ENCODE data around the gene PPP1R15B. TPM values are rescaled to one million over a fixed set of nuclear protein-coding genes. Genes with fewer than 3 reads are reported as not detected.

PPP1R15B gene
- total RNA-seq, 1 experiment from 2014 or later, result 45.9 TPM

DNA sequence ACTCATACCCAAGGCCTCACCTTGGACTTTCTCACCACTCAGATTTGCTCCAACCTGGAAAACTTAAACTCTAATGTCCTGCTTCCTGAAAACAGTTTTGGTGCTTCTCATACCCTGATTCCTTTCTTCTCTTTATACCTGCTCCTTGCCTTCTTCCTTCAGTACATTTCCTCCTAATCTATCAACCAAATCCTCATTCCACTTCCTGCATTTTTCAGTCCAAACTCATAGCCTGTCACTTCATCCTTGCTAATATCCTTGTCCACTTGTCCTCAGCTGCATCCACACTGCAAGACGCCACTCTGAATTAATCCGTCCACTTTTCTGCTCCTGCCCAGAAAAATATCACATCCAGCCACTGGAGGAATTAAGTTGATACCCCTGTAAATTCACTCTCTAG is 25.9 kb downstream of the PPP1R15B start:
- no peak overlapping the region for H3K27ac Mint-ChIP-seq
- TF ChIP-seq, protein P1, sequence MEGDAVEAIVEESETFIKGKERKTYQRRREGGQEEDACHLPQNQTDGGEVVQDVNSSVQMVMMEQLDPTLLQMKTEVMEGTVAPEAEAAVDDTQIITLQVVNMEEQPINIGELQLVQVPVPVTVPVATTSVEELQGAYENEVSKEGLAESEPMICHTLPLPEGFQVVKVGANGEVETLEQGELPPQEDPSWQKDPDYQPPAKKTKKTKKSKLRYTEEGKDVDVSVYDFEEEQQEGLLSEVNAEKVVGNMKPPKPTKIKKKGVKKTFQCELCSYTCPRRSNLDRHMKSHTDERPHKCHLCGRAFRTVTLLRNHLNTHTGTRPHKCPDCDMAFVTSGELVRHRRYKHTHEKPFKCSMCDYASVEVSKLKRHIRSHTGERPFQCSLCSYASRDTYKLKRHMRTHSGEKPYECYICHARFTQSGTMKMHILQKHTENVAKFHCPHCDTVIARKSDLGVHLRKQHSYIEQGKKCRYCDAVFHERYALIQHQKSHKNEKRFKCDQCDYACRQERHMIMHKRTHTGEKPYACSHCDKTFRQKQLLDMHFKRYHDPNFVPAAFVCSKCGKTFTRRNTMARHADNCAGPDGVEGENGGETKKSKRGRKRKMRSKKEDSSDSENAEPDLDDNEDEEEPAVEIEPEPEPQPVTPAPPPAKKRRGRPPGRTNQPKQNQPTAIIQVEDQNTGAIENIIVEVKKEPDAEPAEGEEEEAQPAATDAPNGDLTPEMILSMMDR (conservative IDR thresholded peaks at IDR 0.05), result no peak
- no peaks in the 10 kb centered on the region for H4K20me1 ChIP-seq (ENCODE audit: control insufficient read depth, insufficient read depth, insufficient read length)
- no peaks in the 10 kb centered on the region for H3K36me3 Mint-ChIP-seq (ENCODE audit: insufficient read depth in 1 of 3, low read depth in 3 of 3)
- H3K79me1 ChIP-seq (ENCODE audit: insufficient read depth, low read depth, low read length, poor library complexity, severe bottlenecking), result no peaks in the 10 kb centered on the region
- H2BK5ac ChIP-seq (ENCODE audit: insufficient read length, low read length), result no peak overlapping the region
- no peak overlapping the region for H3T11ph ChIP-seq (ENCODE audit: low read length)
- no peak overlapping the region for H3K4ac ChIP-seq (ENCODE audit: low read depth, low read length)
- H2AK5ac ChIP-seq (ENCODE audit: insufficient read length, low read length), result no peak overlapping the region
- H3K9me3 ChIP-seq (ENCODE audit: control insufficient read depth, low read depth, low read length), result no peaks in the 10 kb centered on the region
- no peaks in the 10 kb centered on the region for H3K4me1 ChIP-seq (ENCODE audit: insufficient read depth, low read length)
- H3K79me2 ChIP-seq (ENCODE audit: insufficient read depth, low read length), result no peaks in the 10 kb centered on the region
- no peaks in the 10 kb centered on the region for H3K4me1 Mint-ChIP-seq
- H3K9me3 Mint-ChIP-seq, result no peaks in the 10 kb centered on the region
- H4K5ac ChIP-seq (ENCODE audit: insufficient read length, low read depth, low read length), result no peak overlapping the region
- H2AFZ ChIP-seq (ENCODE audit: low read length), result no peak overlapping the region
- no peak overlapping the region for H3K18ac ChIP-seq (ENCODE audit: insufficient read length, low read depth, low read length)
- DNase-seq, result no peak
- no peak overlapping the region for H3K27ac ChIP-seq (ENCODE audit: insufficient read length, low read depth, low read length)
- H2BK120ac ChIP-seq (ENCODE audit: low read depth, low read length, poor library complexity, severe bottlenecking), result no peak overlapping the region
- H3K27me3 Mint-ChIP-seq (ENCODE audit: low read depth), result peaks cover 4% of the 10 kb centered on the region
- no peak overlapping the region for H3K4me2 ChIP-seq (ENCODE audit: insufficient read depth, insufficient read length, low read length)
- no peak overlapping the region for H3K56ac ChIP-seq (ENCODE audit: insufficient read length, low read depth, low read length)
- no peak overlapping the region for H3K9ac ChIP-seq (ENCODE audit: extremely low read depth, insufficient read length, low read length)
- no peak overlapping the region for H2BK15ac ChIP-seq (ENCODE audit: low read depth, low read length)
- H2BK20ac ChIP-seq (ENCODE audit: low read depth, low read length, poor library complexity, severe bottlenecking), result no peak overlapping the region
- H3K4me3 Mint-ChIP-seq, result no peak overlapping the region
- no peaks in the 10 kb centered on the region for H3K27me3 ChIP-seq (ENCODE audit: insufficient read depth, low read length)
- no peak overlapping the region for H4K8ac ChIP-seq (replicated peaks; ENCODE audit: insufficient read length, low read depth, low read length)
- H3K23me2 ChIP-seq (ENCODE audit: insufficient read length, low read depth, low read length, poor library complexity, severe bottlenecking), result no peaks in the 10 kb centered on the region
- WGBS (ENCODE audit: extremely low coverage, insufficient read length, low lambda C conversion rate), result no CpG with 5 or more reads among the region's 2 CpGs
- H2BK12ac ChIP-seq (ENCODE audit: insufficient read length, low read depth, low read length), result no peak overlapping the region
- H4K91ac ChIP-seq (ENCODE audit: insufficient read length, low read depth, low read length), result no peak overlapping the region
- H3K23ac ChIP-seq (ENCODE audit: insufficient read length, low read depth, low read length), result no peak overlapping the region
- H3K14ac ChIP-seq (ENCODE audit: insufficient read depth, low read length), result no peak overlapping the region
